Heart right ventricle (tissue), 16 donors: Measurements from ENCODE around the gene NR1H3. TPM values are rescaled to one million over a fixed set of nuclear protein-coding genes. Genes with fewer than 3 reads are reported as not detected.

Experiments
- ATAC-seq, 8 donors: fragments of 200-7000 bp; cut with Tn5 transposase; one replicate each; pipeline ENCODE4 v1.9.1; 2020; ENCODE audit warnings: mild to moderate bottlenecking in 8 of 8, moderate library complexity in 8 of 8, moderate number of reproducible peaks in 1 of 8
- DNase-seq, 2 donors: peaks; one replicate each; pipeline ENCODE4 v3.0.0-alpha.2; 2020
- H3K27ac ChIP-seq, 10 donors: fragments of 200-600 bp; sonication (generic) in 2 of 10; one replicate each; pipeline versions ENCODE4 v1.5.0 to v1.8.0; 2020 to 2022; ENCODE audit warnings: mild to moderate bottlenecking in 3 of 10
- H3K27me3 ChIP-seq, 7 donors: fragments of 200-600 bp; one replicate each; pipeline ENCODE4 v1.8.0; 2021 to 2022; ENCODE audit warnings: mild to moderate bottlenecking in 2 of 7
- H3K36me3 ChIP-seq, 9 donors: fragments of 200-600 bp; sonication (generic) in 1 of 9; one replicate each; pipeline versions ENCODE4 v1.5.0 to v1.8.0; 2020 to 2022; ENCODE audit warnings: mild to moderate bottlenecking in 2 of 9
- H3K4me1 ChIP-seq, 9 donors: fragments of 200-600 bp; sonication (generic) in 1 of 9; one replicate each; pipeline versions ENCODE4 v1.5.0 to v1.8.0; 2020 to 2022; ENCODE audit warnings: mild to moderate bottlenecking in 4 of 9
- H3K4me3 ChIP-seq, 10 donors: fragments of 200-600 bp; sonication (generic) in 2 of 10; one replicate each; pipeline versions ENCODE4 v1.5.0 to v1.8.0; 2020 to 2022; ENCODE audit warnings: mild to moderate bottlenecking in 7 of 10, moderate library complexity in 2 of 10
- H3K9me3 ChIP-seq, 11 donors: fragments of 200-600 bp in 10 of 11; sonication (generic) in 2 of 11; one replicate each; pipeline versions ENCODE4 v1.5.0 to v1.8.0; 2013 to 2022; ENCODE audit warnings: mild to moderate bottlenecking in 2 of 11, control low read depth in 1 of 11, moderate library complexity in 1 of 11
- WGBS, 2 donors: extraction: QIAGEN DNeasy Blood & Tissue Kit; methylation state at CpG; one replicate each; pipeline ENCODE4 v1.1.7; 2013; ENCODE audit warnings: inconsistent platforms in 1 of 2; 5-methylcytosine and 5-hydroxymethylcytosine counted together
- intact Hi-C, 10 donors: fragments of 100-400 bp; cut with DNase I; formaldehyde crosslinking; loops; one replicate each; pipeline versions ENCODE4 v1.11.1 to v1.14.2; 2022
- polyA plus RNA-seq, 2 donors: library from polyadenylated mRNA; stranded (reverse); fragments of 200-250 nt; gene quantifications; one replicate each; pipeline ENCODE4 v1.2.3, GENCODE V29; 2013
- total RNA-seq, 10 donors: library from RNA; stranded (reverse); fragmentation: NEBNext Ultra II Directional in 3 of 10; extraction: Animal tissue kit (Norgen Biotek cat#: 25700) in 3 of 10; gene quantifications; one replicate each; pipeline versions ENCODE4 v1.2.1 to v1.2.4, GENCODE V29; 2021 to 2023
- TF ChIP-seq, protein P1 (sequence below), 9 donors: fragments of 200-600 bp; sonication (generic) in 2 of 9; IDR thresholded peaks; one replicate each; pipeline versions ENCODE4 v1.5.0 to v1.8.0; 2021 to 2022; ENCODE audit warnings: antibody characterized with exemption in 9 of 9, mild to moderate bottlenecking in 5 of 9, moderate library complexity in 1 of 9
- donor health status: Arrhythmogenic right ventricular cardiomyopathy.
- donor health status: ischemic (EF 13 %, LVEDD 7.1; RV severe dilation, severe dysfunction).
- donor health status: healthy with polysubstance abuse.
- donor health status: DM: no; HTN: yes; CAD: no.
- donor health status: DM: no; HTN: no; CAD: no.
- donor health status: ischemic (EF 25% LVEDD 6.9; RV normal size, moderate dysfunction).
- donor health status: ischemic (EF 25% LVEDD 5.7; RV mildly dilated, moderate dysfunction).
- donor health status: healthy.
- donor health status: DM: yes; HTN: yes; CAD: no.
- donor health status: Ischemic cardiomyopathy.
- donor health status: ischemic (EF 35%, LVEDD 5.7; RV mildly dilated, moderate dysfunction).
- donor health status: nonischemic (EF 11% LVEDD 7.7; RV severe dilation, severe dysfunction).
- donor health status: DM: yes; HTN: yes; CAD: no.
- donor health status: PGD.
- donor health status: ischemic (EF 29% LVEDD 5.4; RV normal size, mild dysfunction).
- donor health status: nonischemic (EF 23%, LVEDD 6.1; RV moderate dilation, normal function).

NR1H3 gene
- total and polyA plus RNA-seq, 12 donors = 6.6 to 49.2 (median 10.0) TPM

- Histone ChIP-seq H3K36me3 (peaks cover 0 to 95% (median 12%) of the 10 kb centered on the region in 9 donors), H3K4me3 (no peak overlapping the region), H3K27ac (no peak overlapping the region), H3K4me1 (peaks cover 0 to 28% (median 9%) of the 10 kb centered on the region in 9 donors), H3K9me3 (no peaks in the 10 kb centered on the region), H3K27me3 (no peaks in the 10 kb centered on the region)
- DNase-seq (no peak), ATAC-seq (no peak)
- intact Hi-C loops = loop anchor here in 1 of 10 donors (5.0 kb wide), 1 partner anchor 40 kb away; no protein-coding TSS in a partner anchor
- WGBS, 2 donors = 94 to 97% methylated on average over 2 of the region's 2 CpGs
- TF ChIP-seq, protein P1, sequence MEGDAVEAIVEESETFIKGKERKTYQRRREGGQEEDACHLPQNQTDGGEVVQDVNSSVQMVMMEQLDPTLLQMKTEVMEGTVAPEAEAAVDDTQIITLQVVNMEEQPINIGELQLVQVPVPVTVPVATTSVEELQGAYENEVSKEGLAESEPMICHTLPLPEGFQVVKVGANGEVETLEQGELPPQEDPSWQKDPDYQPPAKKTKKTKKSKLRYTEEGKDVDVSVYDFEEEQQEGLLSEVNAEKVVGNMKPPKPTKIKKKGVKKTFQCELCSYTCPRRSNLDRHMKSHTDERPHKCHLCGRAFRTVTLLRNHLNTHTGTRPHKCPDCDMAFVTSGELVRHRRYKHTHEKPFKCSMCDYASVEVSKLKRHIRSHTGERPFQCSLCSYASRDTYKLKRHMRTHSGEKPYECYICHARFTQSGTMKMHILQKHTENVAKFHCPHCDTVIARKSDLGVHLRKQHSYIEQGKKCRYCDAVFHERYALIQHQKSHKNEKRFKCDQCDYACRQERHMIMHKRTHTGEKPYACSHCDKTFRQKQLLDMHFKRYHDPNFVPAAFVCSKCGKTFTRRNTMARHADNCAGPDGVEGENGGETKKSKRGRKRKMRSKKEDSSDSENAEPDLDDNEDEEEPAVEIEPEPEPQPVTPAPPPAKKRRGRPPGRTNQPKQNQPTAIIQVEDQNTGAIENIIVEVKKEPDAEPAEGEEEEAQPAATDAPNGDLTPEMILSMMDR (IDR thresholded peaks at IDR 0.05) = no peak
Observed at GRCh38 chr11:47222696-47223095, 35.1 kb upstream of the NR1H3 start.

GRCh38 chr11:47225552-47226400, 32.0 kb upstream of the NR1H3 start:
- Histone ChIP-seq H3K4me1 (peaks cover 0 to 7% (median under 1%) of the 10 kb centered on the region in 9 donors), H3K27me3 (no peaks in the 10 kb centered on the region), H3K27ac (peak overlapping the region in 1 of 10 donors; percentile 66), H3K9me3 (no peaks in the 10 kb centered on the region), H3K36me3 (peaks cover 0 to 100% (median 12%) of the 10 kb centered on the region in 9 donors), H3K4me3 (no peak overlapping the region)
- WGBS, 2 donors = 92 to 97% methylated on average over 7 of the region's 7 CpGs
- TF ChIP-seq, protein P1 (IDR thresholded peaks at IDR 0.05) = no peak
- DNase-seq (no peak), ATAC-seq (no peak)
- intact Hi-C loops = no loop called here

DNA sequence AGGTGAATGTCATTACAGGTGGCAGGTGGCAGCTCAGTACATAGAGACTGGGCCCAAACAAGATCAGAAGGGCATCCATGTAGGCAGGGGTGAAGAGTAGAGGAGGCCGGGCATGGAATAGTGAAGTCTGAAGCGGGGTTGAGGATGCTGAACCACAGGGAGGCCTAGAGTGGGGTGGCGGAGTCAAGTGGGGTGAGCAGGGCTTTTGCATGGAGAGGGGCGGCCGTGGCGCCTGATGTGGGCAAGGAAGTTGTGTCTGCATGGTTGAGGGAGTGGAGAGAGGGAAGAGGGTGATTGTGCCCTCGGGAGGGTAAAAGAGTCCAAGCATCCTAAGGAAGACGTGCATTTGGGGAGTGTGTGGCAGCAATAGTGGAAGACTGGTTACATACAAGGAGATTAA, 28.6 kb upstream of the NR1H3 start:
- no peak overlapping the region for H3K4me3 ChIP-seq
- WGBS, 2 donors = 95 to 97% methylated on average over 8 of the region's 8 CpGs
- DNase-seq (no peak), ATAC-seq (no peak)
- H3K36me3 ChIP-seq = peaks cover 0 to 91% (median 9%) of the 10 kb centered on the region in 9 donors
- intact Hi-C loops = no loop called here
- no peak overlapping the region for H3K27ac ChIP-seq
- no peaks in the 10 kb centered on the region for H3K27me3 ChIP-seq
- H3K9me3 ChIP-seq = no peaks in the 10 kb centered on the region
- peaks cover 2 to 12% (median 3%) of the 10 kb centered on the region in 9 donors for H3K4me1 ChIP-seq
- TF ChIP-seq, protein P1 (IDR thresholded peaks at IDR 0.05) = no peak

DNA sequence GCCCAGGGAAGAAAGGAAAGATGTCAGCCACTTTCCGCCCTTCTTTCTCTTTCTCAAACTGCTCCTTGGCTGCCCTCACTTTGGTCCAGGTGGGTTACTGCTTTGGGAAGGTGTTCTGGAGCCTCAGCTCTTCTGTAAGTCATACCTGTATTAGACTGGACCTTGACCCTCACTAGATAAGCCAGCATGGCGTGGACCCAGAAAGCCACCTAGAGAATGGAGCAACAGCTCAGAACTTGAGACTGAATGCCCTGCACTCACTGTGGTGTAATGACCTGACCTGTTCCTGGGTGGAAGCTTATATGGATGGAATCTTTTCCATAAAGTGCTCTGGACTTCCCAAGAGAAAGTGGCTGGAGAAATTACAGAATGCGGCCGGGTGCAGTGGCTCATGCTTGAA, 24.7 kb upstream of the NR1H3 start:
- DNase-seq (no peak), ATAC-seq (no peak)

More for the DNA sequence above, 24.7 kb upstream of the NR1H3 start:
- Histone ChIP-seq H3K9me3 (no peaks in the 10 kb centered on the region), H3K4me3 (no peak overlapping the region), H3K4me1 (peaks cover 4 to 23% (median 14%) of the 10 kb centered on the region in 9 donors), H3K36me3 (peaks cover 0 to 74% (median 7%) of the 10 kb centered on the region in 9 donors), H3K27ac (no peak overlapping the region), H3K27me3 (no peaks in the 10 kb centered on the region)
- TF ChIP-seq, protein P1 (IDR thresholded peaks at IDR 0.05) = no peak
- 96% methylated on average over 4 of the region's 4 CpGs for WGBS, 2 donors
- intact Hi-C loops = loop anchor here in 4 of 10 donors (10.0 kb wide), 2 partner anchors 48 to 122 kb away; partner anchors contain the start of genes MYBPC3 (in 3 of the 4) and PACSIN3 (in 1 of the 4)
